GM21390 (cell line): ENCODE results near the gene DUS2.

Experiments used
- ATAC-seq: cut with Tn5 transposase; IDR thresholded peaks from one replicate; pipeline ENCODE4 v1.9.1; 2021; ENCODE audit not compliant: unreplicated experiment

Gene DUS2

GRCh38 chr16:68040506-68041288 lies 17.6 kb downstream of the DUS2 start:
- no peak for ATAC-seq

GRCh38 chr16:68041783-68042182 lies 18.7 kb downstream of the DUS2 start:
- no peak for ATAC-seq

GRCh38 chr16:68046106-68046505 lies 23.0 kb downstream of the DUS2 start:
- no peak for ATAC-seq

GRCh38 chr16:68047987-68048386 lies 24.9 kb downstream of the DUS2 start:
- ATAC-seq: no peak

- no peak for ATAC-seq
Observed at GRCh38 chr16:68049449-68049848, 26.4 kb downstream of the DUS2 start.

- no peak for ATAC-seq
Observed at GRCh38 chr16:68055395-68055794, 32.3 kb downstream of the DUS2 start.

GRCh38 chr16:68059804-68060203 lies 36.7 kb downstream of the DUS2 start:
- no peak for ATAC-seq

- ATAC-seq: no peak
Observed at GRCh38 chr16:68061396-68061795, 38.3 kb downstream of the DUS2 start.

- ATAC-seq: no peak
Observed at GRCh38 chr16:68062910-68063393, 39.9 kb downstream of the DUS2 start.

GRCh38 chr16:68064791-68065365 lies 41.8 kb downstream of the DUS2 start:
- ATAC-seq: no peak

GRCh38 chr16:68065716-68066305 lies 42.7 kb downstream of the DUS2 start:
- no peak for ATAC-seq

- no peak for ATAC-seq
Observed at GRCh38 chr16:68066763-68067162, 43.7 kb downstream of the DUS2 start.

GRCh38 chr16:68068926-68069325 lies 45.8 kb downstream of the DUS2 start:
- ATAC-seq: no peak

GRCh38 chr16:68069511-68070248 lies 46.6 kb downstream of the DUS2 start:
- no peak for ATAC-seq

GRCh38 chr16:68070249-68070730 lies 47.2 kb downstream of the DUS2 start:
- ATAC-seq: no peak

- no peak for ATAC-seq
Observed at GRCh38 chr16:68070806-68071517, 47.9 kb downstream of the DUS2 start.

GRCh38 chr16:68071518-68071901 lies 48.4 kb downstream of the DUS2 start:
- no peak for ATAC-seq

GRCh38 chr16:68072038-68072695 lies 49.1 kb downstream of the DUS2 start:
- ATAC-seq: no peak

GRCh38 chr16:68073902-68074760 lies 51.0 kb downstream of the DUS2 start:
- peak; percentile 3 for ATAC-seq
